IMR-90 (cell line): ENCODE data around the gene EPC1.

Experiments used
- BHLHE40 ChIP-seq: fragments of 150-350 bp; IDR thresholded peaks from 2 replicates; pipeline ENCODE4 v1.6.1; 2016; ENCODE audit warnings: mild to moderate bottlenecking, low read depth, low read length
- CTCF ChIP-seq: conservative IDR thresholded peaks from 2 replicates; pipeline ENCODE4 v1.5.1; 2012; ENCODE audit warnings: mild to moderate bottlenecking, low read depth, low read length, improper control_type of control experiment
- FOS ChIP-seq: fragments of 150-350 bp; IDR thresholded peaks from 2 replicates; pipeline ENCODE4 v1.6.1; 2016; ENCODE audit warnings: low read depth, low read length
- MAFK ChIP-seq: IDR thresholded peaks from 2 replicates; pipeline ENCODE4 v1.6.1; 2012; ENCODE audit warnings: low read depth, low read length, improper control_type of control experiment
- MAZ ChIP-seq: IDR thresholded peaks from 2 replicates; pipeline ENCODE4 v1.6.1; 2012; ENCODE audit warnings: low read depth, mild to moderate bottlenecking, low read length, improper control_type of control experiment, moderate library complexity, borderline replicate concordance
- MXI1 ChIP-seq: IDR thresholded peaks from 2 replicates; pipeline ENCODE4 v1.6.1; 2012; ENCODE audit warnings: low read depth, mild to moderate bottlenecking, low read length, moderate library complexity, borderline replicate concordance
- NFE2L2 ChIP-seq: fragments of 150-350 bp; IDR thresholded peaks from 2 replicates; pipeline ENCODE4 v1.6.1; 2016; ENCODE audit warnings: low read depth, mild to moderate bottlenecking, low read length
- POLR2A ChIP-seq: IDR thresholded peaks from 2 replicates; pipeline ENCODE4 v1.6.1; 2012; ENCODE audit warnings: mild to moderate bottlenecking, low read depth, low read length
- RAD21 ChIP-seq: IDR thresholded peaks from 2 replicates; pipeline ENCODE4 v1.6.1; 2012; ENCODE audit warnings: low read length, improper control_type of control experiment
- RCOR1 ChIP-seq: IDR thresholded peaks from 2 replicates; pipeline ENCODE4 v1.6.1; 2012; ENCODE audit warnings: mild to moderate bottlenecking, low read length, improper control_type of control experiment; ENCODE audit not compliant: insufficient replicate concordance
- TF ChIP-seq, protein P1 (sequence below): fragments of 150-350 bp; IDR thresholded peaks from 2 replicates; pipeline ENCODE4 v1.6.1; 2017; ENCODE audit warnings: mild to moderate bottlenecking, antibody characterized with exemption, low read length, low read depth
- TF ChIP-seq, protein P2 (sequence below): fragments of 150-350 bp; IDR thresholded peaks from 2 replicates; pipeline ENCODE4 v1.6.1; 2016; ENCODE audit warnings: low read depth, mild to moderate bottlenecking, low read length, moderate library complexity, borderline replicate concordance

DNA sequence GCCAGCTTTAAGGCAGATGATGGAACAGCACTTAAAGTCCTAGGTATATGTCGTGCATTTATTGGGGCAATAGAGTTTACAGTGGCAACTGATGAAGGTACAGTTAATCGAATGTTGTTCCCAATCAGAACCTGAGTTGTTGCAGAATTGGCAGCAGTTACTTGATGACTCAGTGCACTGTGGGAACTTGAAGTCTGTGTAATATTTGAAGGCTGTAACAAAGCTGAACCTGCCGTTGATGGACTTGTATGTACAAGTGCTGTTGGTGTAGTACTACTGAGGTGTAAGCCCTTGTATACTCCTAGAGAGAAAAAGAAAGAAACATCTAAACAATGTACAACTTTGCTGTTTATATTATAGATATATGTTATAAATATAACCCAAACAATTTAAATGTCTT is 75.3 kb downstream of the EPC1 start:
- TF ChIP-seq CTCF: no peak
- no peak for TF ChIP-seq BHLHE40
- no peak for TF ChIP-seq MAZ
- TF ChIP-seq NFE2L2: no peak
- TF ChIP-seq, protein P1, sequence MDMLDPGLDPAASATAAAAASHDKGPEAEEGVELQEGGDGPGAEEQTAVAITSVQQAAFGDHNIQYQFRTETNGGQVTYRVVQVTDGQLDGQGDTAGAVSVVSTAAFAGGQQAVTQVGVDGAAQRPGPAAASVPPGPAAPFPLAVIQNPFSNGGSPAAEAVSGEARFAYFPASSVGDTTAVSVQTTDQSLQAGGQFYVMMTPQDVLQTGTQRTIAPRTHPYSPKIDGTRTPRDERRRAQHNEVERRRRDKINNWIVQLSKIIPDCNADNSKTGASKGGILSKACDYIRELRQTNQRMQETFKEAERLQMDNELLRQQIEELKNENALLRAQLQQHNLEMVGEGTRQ: no peak
- TF ChIP-seq RAD21: no peak
- TF ChIP-seq POLR2A: no peak
- TF ChIP-seq, protein P2, sequence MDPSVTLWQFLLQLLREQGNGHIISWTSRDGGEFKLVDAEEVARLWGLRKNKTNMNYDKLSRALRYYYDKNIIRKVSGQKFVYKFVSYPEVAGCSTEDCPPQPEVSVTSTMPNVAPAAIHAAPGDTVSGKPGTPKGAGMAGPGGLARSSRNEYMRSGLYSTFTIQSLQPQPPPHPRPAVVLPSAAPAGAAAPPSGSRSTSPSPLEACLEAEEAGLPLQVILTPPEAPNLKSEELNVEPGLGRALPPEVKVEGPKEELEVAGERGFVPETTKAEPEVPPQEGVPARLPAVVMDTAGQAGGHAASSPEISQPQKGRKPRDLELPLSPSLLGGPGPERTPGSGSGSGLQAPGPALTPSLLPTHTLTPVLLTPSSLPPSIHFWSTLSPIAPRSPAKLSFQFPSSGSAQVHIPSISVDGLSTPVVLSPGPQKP: no peak
- no peak for TF ChIP-seq RCOR1
- TF ChIP-seq MXI1: no peak
- no peak for TF ChIP-seq MAFK
- no peak for TF ChIP-seq FOS
